Lower leg skin (tissue), 3 donors: Measurements from ENCODE around the gene HCN2.

Source experiments
- CTCF ChIP-seq, 3 donors: fragments of 450-650 bp; IDR thresholded peaks; one replicate each; pipeline ENCODE4 v1.5.1; 2016; ENCODE audit warnings: antibody characterized with exemption in 3 of 3, mild to moderate bottlenecking in 3 of 3, moderate library complexity in 2 of 3
- POLR2A ChIP-seq, 2 donors: fragments of 450-650 bp; IDR thresholded peaks; one replicate each; pipeline ENCODE4 v1.6.1; 2016 to 2017; ENCODE audit warnings: antibody characterized with exemption in 2 of 2, mild to moderate bottlenecking in 1 of 2, moderate library complexity in 1 of 2

- no peak for TF ChIP-seq CTCF (IDR thresholded peaks at IDR 0.05)
- no peak for TF ChIP-seq POLR2A (IDR thresholded peaks at IDR 0.05)
Measured at GRCh38 chr19:618247-618619, 28.6 kb downstream of the HCN2 start.
